ENCODE data around the gene ZNF337. TPM values are rescaled to one million over a fixed set of nuclear protein-coding genes. Genes with fewer than 3 reads are reported as not detected.

ZNF337 gene
- polyA plus RNA-seq, 3 donors, result 2.1 to 12.0 (median 3.0) TPM

DNA sequence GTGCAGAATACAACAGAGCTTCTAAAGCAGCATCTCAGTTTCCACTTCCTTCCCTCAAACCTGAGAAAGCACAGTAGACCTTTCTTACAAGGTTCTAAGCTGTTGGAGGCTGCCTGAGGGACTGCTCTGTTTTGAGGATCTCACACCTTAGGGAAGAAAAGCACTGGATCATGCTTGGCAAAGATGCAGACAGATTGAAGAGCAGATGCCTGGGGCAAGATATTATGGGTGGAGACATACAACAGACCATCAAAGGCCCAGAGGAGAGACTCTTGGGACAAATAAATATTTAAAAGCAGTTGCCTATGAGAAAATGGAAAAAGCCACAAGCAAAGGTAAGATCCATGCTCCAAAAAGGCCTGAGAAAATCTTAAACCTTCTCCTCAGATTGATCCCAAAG is 6.2 kb downstream of the ZNF337 start:
- H3K79me2 ChIP-seq (ENCODE audit: insufficient read depth, low read length), result peaks cover 2% of the 10 kb centered on the region
- H3K9ac ChIP-seq (ENCODE audit: insufficient read depth, low read length, poor library complexity, severe bottlenecking), result no peak overlapping the region
- peaks cover under 1 to 2% of the 10 kb centered on the region in 2 donors for H3K4me1 ChIP-seq (ENCODE audit: control insufficient read depth in 1 of 2, insufficient read depth in 2 of 2, low read length in 2 of 2)
- Mint-ChIP-seq H3K4me1 (peaks cover 6% of the 10 kb centered on the region), H3K27ac (no peak overlapping the region), H3K4me3 (no peak overlapping the region), H3K36me3 (peaks cover 16 to 21% of the 10 kb centered on the region in 2 donors), H3K9me3 (no peaks in the 10 kb centered on the region), H3K27me3 (ENCODE audit: low read depth in 3 of 3) (no peaks in the 10 kb centered on the region)
- no peak overlapping the region for H3K4me2 ChIP-seq (replicated peaks; ENCODE audit: extremely low read depth, low read length, poor library complexity, severe bottlenecking)
- H3K27ac ChIP-seq (ENCODE audit: low read depth in 1 of 2, low read length in 2 of 2), result no peak overlapping the region
- intact Hi-C loops (cut with micrococcal nuclease), result loop anchor here in 1 of 2 donors (5.0 kb wide), 1 partner anchor 68 kb away; the partner anchor contains the start of gene NANP
- H3K9me3 ChIP-seq (replicated peaks in 1 of 2; ENCODE audit: control insufficient read depth in 1 of 2, insufficient read depth in 1 of 2, low read length in 2 of 2), result no peaks in the 10 kb centered on the region
- H4K20me1 ChIP-seq (ENCODE audit: insufficient read depth, low read length), result peaks cover 5% of the 10 kb centered on the region
- DNase-seq, result no peak
- no peak for TF ChIP-seq CTCF (IDR thresholded peaks at IDR 0.05)
- no peaks in the 10 kb centered on the region for H3K27me3 ChIP-seq (ENCODE audit: control insufficient read depth in 2 of 2, insufficient read depth in 2 of 2, low read length in 2 of 2)
- H2AFZ ChIP-seq (ENCODE audit: insufficient read depth, low read depth, low read length, poor library complexity, severe bottlenecking), result no peak overlapping the region
- H3K36me3 ChIP-seq (replicated peaks in 1 of 2; ENCODE audit: control insufficient read depth in 1 of 2, insufficient read depth in 2 of 2, low read length in 2 of 2), result peaks cover 4 to 15% of the 10 kb centered on the region in 2 donors
- H3K4me3 ChIP-seq (replicated peaks in 1 of 3; ENCODE audit: low read depth in 2 of 3, low read length in 3 of 3), result no peak overlapping the region

- H3K9ac ChIP-seq (ENCODE audit: insufficient read depth, low read length, poor library complexity, severe bottlenecking), result no peak overlapping the region
- no peaks in the 10 kb centered on the region for H4K20me1 ChIP-seq (ENCODE audit: insufficient read depth, low read length)
- DNase-seq, result no peak
- peaks cover 7 to 27% of the 10 kb centered on the region in 2 donors for H3K36me3 ChIP-seq (replicated peaks in 1 of 2; ENCODE audit: control insufficient read depth in 1 of 2, insufficient read depth in 2 of 2, low read length in 2 of 2)
- no peak overlapping the region for H3K27ac ChIP-seq (ENCODE audit: low read depth in 1 of 2, low read length in 2 of 2)
- no peaks in the 10 kb centered on the region for H3K4me1 Mint-ChIP-seq
- no peaks in the 10 kb centered on the region for H3K9me3 Mint-ChIP-seq
- no peak overlapping the region for H3K4me3 Mint-ChIP-seq
- H3K9me3 ChIP-seq (replicated peaks in 1 of 2; ENCODE audit: control insufficient read depth in 1 of 2, insufficient read depth in 1 of 2, low read length in 2 of 2), result no peaks in the 10 kb centered on the region
- H3K36me3 Mint-ChIP-seq, result peaks cover 31% of the 10 kb centered on the region in 2 donors
- no peaks in the 10 kb centered on the region for H3K27me3 Mint-ChIP-seq (ENCODE audit: low read depth in 3 of 3)
- intact Hi-C loops (cut with micrococcal nuclease), result no loop called here
- no peak overlapping the region for H2AFZ ChIP-seq (ENCODE audit: insufficient read depth, low read depth, low read length, poor library complexity, severe bottlenecking)
- 88% methylated on average over 8 of the region's 8 CpGs for WGBS (ENCODE audit: insufficient coverage)
- H3K4me1 ChIP-seq (ENCODE audit: control insufficient read depth in 1 of 2, insufficient read depth in 2 of 2, low read length in 2 of 2), result no peaks in the 10 kb centered on the region
- H3K27me3 ChIP-seq (ENCODE audit: control insufficient read depth in 2 of 2, insufficient read depth in 2 of 2, low read length in 2 of 2), result no peaks in the 10 kb centered on the region
- no peaks in the 10 kb centered on the region for H3K79me2 ChIP-seq (ENCODE audit: insufficient read depth, low read length)
- no peak overlapping the region for H3K4me3 ChIP-seq (replicated peaks in 1 of 3; ENCODE audit: low read depth in 2 of 3, low read length in 3 of 3)
- H3K4me2 ChIP-seq (replicated peaks; ENCODE audit: extremely low read depth, low read length, poor library complexity, severe bottlenecking), result no peak overlapping the region
- H3K27ac Mint-ChIP-seq, result peak overlapping the region in 1 of 7 donors; percentile 63
- TF ChIP-seq CTCF (IDR thresholded peaks at IDR 0.05), result no peak
Measured at GRCh38 chr20:25686081-25687067, 10.3 kb downstream of the ZNF337 start.

Measured in CD14-positive monocyte (primary cell).